ENCODE measurements around the gene LMF1. TPM values are rescaled to one million over a fixed set of nuclear protein-coding genes. Genes with fewer than 3 reads are reported as not detected.

Gene LMF1
- total RNA-seq, 4 donors from 2014 or later: 14.9 to 33.7 (median 27.1) TPM

DNA sequence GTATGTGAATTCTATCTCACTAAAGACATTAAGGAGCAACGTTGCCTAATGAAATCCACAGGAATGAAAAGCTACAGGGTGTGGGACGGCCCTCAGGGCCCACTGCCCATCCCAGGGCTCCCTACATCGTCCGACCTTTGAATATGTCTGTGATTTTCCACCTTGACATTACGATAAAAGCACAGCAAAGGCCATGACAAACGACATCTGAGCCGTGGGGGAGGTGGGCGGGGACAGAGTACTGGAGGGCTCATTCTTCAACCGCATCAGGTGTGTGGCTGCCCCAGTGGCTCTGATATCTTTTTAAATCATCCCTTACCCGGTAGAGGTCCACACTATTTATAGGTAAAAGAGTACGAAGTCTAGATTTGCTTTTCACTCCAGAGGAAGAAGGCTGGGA lies 35.1 kb downstream of the LMF1 start:
- no peak for DNase-seq (ENCODE audit: low spot score)
- no peak for ATAC-seq (ENCODE audit: low FRiP score)
- TF ChIP-seq, protein P1, sequence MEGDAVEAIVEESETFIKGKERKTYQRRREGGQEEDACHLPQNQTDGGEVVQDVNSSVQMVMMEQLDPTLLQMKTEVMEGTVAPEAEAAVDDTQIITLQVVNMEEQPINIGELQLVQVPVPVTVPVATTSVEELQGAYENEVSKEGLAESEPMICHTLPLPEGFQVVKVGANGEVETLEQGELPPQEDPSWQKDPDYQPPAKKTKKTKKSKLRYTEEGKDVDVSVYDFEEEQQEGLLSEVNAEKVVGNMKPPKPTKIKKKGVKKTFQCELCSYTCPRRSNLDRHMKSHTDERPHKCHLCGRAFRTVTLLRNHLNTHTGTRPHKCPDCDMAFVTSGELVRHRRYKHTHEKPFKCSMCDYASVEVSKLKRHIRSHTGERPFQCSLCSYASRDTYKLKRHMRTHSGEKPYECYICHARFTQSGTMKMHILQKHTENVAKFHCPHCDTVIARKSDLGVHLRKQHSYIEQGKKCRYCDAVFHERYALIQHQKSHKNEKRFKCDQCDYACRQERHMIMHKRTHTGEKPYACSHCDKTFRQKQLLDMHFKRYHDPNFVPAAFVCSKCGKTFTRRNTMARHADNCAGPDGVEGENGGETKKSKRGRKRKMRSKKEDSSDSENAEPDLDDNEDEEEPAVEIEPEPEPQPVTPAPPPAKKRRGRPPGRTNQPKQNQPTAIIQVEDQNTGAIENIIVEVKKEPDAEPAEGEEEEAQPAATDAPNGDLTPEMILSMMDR (IDR thresholded peaks at IDR 0.05): no peak

DNA sequence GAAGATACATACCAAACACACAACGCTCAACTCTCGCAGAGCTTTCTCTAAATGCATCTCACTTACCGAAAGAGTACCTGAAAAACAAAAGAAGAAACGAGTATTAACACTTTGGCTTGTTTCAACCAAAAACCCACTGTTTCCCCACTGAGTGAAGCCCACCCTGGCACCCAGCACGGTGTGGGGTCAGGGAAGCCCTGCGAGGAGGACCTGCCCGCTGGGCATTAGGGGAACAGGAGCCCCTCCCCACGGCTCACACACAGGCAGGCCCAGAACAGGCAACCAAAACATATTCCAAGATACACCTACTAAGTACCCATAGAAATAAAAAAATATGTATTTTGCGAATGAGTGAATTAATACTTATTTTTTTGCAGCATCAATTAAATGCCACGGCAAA lies 36.6 kb downstream of the LMF1 start:
- TF ChIP-seq, protein P1 (IDR thresholded peaks at IDR 0.05): no peak
- DNase-seq (ENCODE audit: low spot score) (no peak), ATAC-seq (ENCODE audit: low FRiP score) (no peak)

DNA sequence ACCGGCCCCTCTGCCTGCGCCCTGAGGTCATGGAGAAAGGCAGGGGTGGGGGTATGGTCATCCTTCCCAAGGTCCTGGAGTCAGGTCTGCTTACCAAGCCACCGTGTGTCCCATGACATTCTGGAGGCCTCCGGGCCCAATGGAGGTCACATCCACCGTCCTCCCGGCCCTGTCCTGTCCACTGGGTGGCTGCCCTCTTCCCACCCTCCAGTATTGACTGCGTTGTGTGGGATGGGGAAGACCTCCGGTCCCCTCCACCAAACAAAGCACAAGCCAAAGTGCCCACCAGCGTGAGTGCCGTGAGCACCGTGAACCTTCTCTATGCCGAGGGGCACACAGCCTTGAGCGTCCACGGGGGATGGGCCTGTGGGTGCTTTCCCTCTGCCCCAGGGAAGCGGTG lies 37.2 kb downstream of the LMF1 start:
- no peak for DNase-seq (ENCODE audit: low spot score)
- TF ChIP-seq, protein P1 (IDR thresholded peaks at IDR 0.05): no peak
- ATAC-seq (ENCODE audit: low FRiP score): no peak

DNA sequence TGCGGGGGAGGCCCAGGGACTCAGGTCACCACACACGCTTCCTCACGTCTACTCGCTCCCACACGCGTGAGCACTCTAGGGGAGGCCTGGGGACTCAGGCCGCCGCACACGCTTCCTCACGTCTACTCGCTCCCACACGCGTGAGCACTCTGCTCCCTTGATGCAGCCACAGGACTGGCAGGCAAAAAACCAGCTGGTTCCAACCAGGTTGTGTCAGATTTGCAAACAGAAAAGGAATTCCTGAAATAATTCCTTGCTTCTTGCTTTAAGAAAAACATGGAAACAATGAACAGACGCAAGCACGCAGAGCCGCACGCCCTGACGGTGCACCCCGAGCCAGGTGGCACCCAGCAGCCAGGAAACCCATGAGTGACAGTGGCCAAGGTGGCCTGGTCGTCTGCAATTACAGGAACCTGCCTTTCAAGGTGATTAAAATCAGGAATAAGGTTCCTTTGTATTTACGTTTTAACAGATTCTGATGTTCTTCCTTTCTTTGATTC lies 37.9 kb downstream of the LMF1 start:
- DNase-seq (ENCODE audit: low spot score) (no peak), ATAC-seq (ENCODE audit: low FRiP score) (no peak)
- TF ChIP-seq, protein P1 (IDR thresholded peaks at IDR 0.05): no peak

DNA sequence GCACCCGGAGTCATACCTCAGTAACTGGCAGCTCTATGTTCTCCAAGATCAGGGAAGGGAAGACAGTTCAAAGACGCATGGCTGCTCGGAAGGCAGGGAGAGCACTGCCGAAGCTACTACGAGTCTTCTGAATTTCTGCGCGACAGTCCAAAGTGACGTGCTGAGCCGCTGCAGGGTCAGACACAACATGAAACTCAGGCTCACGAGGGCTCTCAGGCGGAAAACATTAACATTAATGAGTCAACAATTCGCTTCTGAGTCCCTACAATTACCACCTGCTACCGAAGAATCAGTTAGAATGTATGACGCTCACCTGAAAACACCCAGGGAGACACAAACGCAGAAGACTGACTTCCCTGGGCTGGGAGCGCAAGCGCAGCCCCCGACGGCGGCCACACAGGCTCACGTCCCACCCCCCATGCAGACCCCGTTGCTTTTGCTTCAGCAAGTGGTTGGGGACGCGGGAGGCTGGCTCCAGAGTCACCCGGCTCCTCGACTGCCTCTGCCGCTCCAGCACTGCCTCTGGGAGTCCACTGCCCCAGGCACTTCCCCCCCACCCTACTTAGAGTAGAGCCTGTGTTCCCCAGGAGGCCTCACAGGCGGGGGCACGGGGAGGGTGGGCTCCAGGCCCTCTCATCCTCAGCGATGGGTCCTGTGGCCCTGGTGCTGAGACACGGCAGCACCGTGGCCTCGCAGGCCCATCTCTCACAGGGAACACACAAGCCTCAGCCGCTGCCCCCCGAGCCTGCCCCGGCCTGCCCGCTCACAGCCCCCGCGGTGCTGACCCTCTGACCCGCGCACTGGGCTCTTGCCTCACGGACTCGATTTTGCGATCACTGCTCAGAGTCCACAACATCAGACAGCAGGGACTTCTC lies 38.9 kb downstream of the LMF1 start:
- DNase-seq (ENCODE audit: low spot score): no peak
- TF ChIP-seq, protein P1 (IDR thresholded peaks at IDR 0.05): no peak
- no peak for ATAC-seq (ENCODE audit: low FRiP score)

DNA sequence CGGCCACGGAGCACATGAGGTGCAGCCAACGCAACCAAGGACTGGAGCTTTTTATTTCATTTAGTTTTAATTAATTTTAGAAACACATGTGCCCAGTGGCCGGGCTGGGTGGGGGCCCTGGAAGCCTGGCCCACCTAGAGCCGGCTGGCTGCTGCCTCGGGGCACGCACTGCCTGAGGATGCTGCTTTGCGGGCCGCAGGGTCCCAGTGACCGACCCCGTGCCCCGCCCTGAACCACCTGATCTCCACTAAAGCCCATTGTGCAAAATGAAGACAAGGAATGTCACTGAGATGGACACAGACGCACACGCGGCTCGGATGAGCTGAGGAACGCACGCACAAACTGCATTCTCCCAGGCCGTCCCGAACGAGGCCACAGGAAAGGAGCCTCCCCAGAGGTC lies 39.6 kb downstream of the LMF1 start:
- DNase-seq (ENCODE audit: low spot score) (no peak), ATAC-seq (ENCODE audit: low FRiP score) (no peak)
- TF ChIP-seq, protein P1 (IDR thresholded peaks at IDR 0.05): no peak

DNA sequence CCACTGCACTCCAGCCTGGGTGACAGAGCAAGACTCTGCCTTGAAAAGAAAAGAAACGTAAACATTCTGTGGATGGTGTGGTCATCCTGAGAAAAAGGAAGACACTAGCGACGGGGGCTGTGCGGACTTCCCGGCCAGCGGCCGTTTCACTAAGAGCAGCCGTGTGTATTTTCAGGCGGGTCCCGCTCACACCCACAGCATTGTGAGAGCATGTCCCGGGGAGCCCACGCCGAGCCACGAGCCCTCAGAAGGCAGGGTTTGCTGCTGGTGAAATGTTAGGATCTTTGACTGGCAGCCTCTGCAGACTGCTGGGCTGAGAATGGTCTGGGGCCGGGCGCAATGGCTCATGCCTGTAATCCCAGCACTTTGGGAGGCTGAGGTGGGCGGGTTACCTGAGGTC lies 40.3 kb downstream of the LMF1 start:
- TF ChIP-seq, protein P1 (IDR thresholded peaks at IDR 0.05): no peak
- no peak for DNase-seq (ENCODE audit: low spot score)
- ATAC-seq (ENCODE audit: low FRiP score): no peak
